HAP-1 (cell line): ENCODE measurements around the gene LCTL.
"Not testable (repeated sequence)": the region's sequence is repeated elsewhere in the genome, so short reads cannot be mapped to it uniquely, and the experiment has no call there.

Experiments used
- DNase-seq, 2 experiments: peaks; one replicate each; pipeline ENCODE4 v3.0.0-alpha.2; 2016 to 2020; ENCODE audit warnings: low spot score in 2 of 2
- H3K27me3 ChIP-seq: fragments of 250-450 bp; sonication (Bioruptor Pico); 2 replicates; pipeline ENCODE4 v1.5.1; 2020; ENCODE audit warnings: low read depth, mild to moderate bottlenecking, moderate library complexity
- H3K36me3 ChIP-seq: fragments of 250-450 bp; sonication (Bioruptor Pico); replicated peaks from 2 replicates; pipeline ENCODE4 v1.5.1; 2020; ENCODE audit warnings: mild to moderate bottlenecking
- H3K4me1 ChIP-seq: fragments of 250-450 bp; sonication (Bioruptor Pico); 2 replicates; pipeline ENCODE4 v1.5.1; 2020; ENCODE audit warnings: mild to moderate bottlenecking
- H3K4me3 ChIP-seq: fragments of 250-450 bp; sonication (Bioruptor Pico); 2 replicates; pipeline ENCODE4 v1.5.1; 2020; ENCODE audit warnings: mild to moderate bottlenecking, moderate library complexity
- H3K9me3 ChIP-seq: fragments of 250-450 bp; sonication (Bioruptor Pico); 2 replicates; pipeline ENCODE4 v1.5.1; 2020; ENCODE audit warnings: mild to moderate bottlenecking, moderate library complexity
- in situ Hi-C: fragments of 300-500 bp; cut with MboI; formaldehyde crosslinking; loops from 3 replicates; pipeline ENCODE4 v1.14.3; 2020; ENCODE audit warnings: low sequenced_read_pairs, inconsistent platforms, mixed read lengths

The LCTL gene

GRCh38 chr15:66515901-66516322, 49.9 kb downstream of the LCTL start:
- Histone ChIP-seq H3K9me3 (no peaks in the 10 kb centered on the region), H3K27me3 (no peaks in the 10 kb centered on the region), H3K4me1 (no peaks in the 10 kb centered on the region), H3K36me3 (peaks cover 75% of the 10 kb centered on the region), H3K4me3 (no peak overlapping the region)
- DNase-seq: no peak
- in situ Hi-C loops: no loop called here

GRCh38 chr15:66514586-66514985, 51.2 kb downstream of the LCTL start:
- Histone ChIP-seq H3K27me3 (no peaks in the 10 kb centered on the region), H3K4me1 (no peaks in the 10 kb centered on the region), H3K36me3 (peaks cover 68% of the 10 kb centered on the region), H3K9me3 (no peaks in the 10 kb centered on the region), H3K4me3 (no peak overlapping the region)
- no peak for DNase-seq
- in situ Hi-C loops: no loop called here

- H3K36me3 ChIP-seq: peaks cover 40% of the 10 kb centered on the region
- no peaks in the 10 kb centered on the region for H3K27me3 ChIP-seq
- H3K9me3 ChIP-seq: no peaks in the 10 kb centered on the region
- 0 out of 2 replicates have a peak, but pooled peaks cover 2% of the 10 kb centered on the region for H3K4me1 ChIP-seq
- in situ Hi-C loops: no loop called here
- no peak overlapping the region for H3K4me3 ChIP-seq
- DNase-seq: no peak
These were observed 57.4 kb downstream of the LCTL start for GRCh38 chr15:66508293-66508883.

- in situ Hi-C loops: no loop called here
- Histone ChIP-seq H3K36me3 (peaks cover 54% of the 10 kb centered on the region), H3K27me3 (no peaks in the 10 kb centered on the region), H3K4me1 (peaks cover 14% of the 10 kb centered on the region), H3K4me3 (peak overlapping the region; percentile 92), H3K9me3 (no peaks in the 10 kb centered on the region)
- DNase-seq: no peak
These were observed 60.0 kb downstream of the LCTL start for GRCh38 chr15:66505818-66506217.

- Histone ChIP-seq H3K36me3 (peaks cover 54% of the 10 kb centered on the region), H3K4me1 (peaks cover 14% of the 10 kb centered on the region), H3K4me3 (peak overlapping the region; percentile 92), H3K9me3 (no peaks in the 10 kb centered on the region), H3K27me3 (no peaks in the 10 kb centered on the region)
- in situ Hi-C loops: no loop called here
- no peak for DNase-seq
These were observed 60.4 kb downstream of the LCTL start for GRCh38 chr15:66505430-66505811.

- peaks cover 14% of the 10 kb centered on the region for H3K4me1 ChIP-seq
- H3K4me3 ChIP-seq: peak within 1 kb of the TSS; percentile 92
- DNase-seq: peak; percentile 87 to 95
- no peaks in the 10 kb centered on the region for H3K9me3 ChIP-seq
- in situ Hi-C loops: no loop called here
- H3K27me3 ChIP-seq: no peaks in the 10 kb centered on the region
- peaks cover 59% of the 10 kb centered on the region for H3K36me3 ChIP-seq
These were observed 61.0 kb downstream of the LCTL start, which contains the start of the genes RPL4 and ZWILCH for GRCh38 chr15:66504563-66505429. TSS of gene RPL4 (minus strand) at chr15:66504855. CDS start at chr15:66504790, 65 bp downstream. TSS of gene ZWILCH (plus strand) at chr15:66505326. CDS start at chr15:66505339, 13 bp downstream.

- Histone ChIP-seq H3K4me1 (peaks cover 14% of the 10 kb centered on the region), H3K36me3 (peaks cover 62% of the 10 kb centered on the region), H3K4me3 (peak overlapping the region; percentile 92), H3K9me3 (no peaks in the 10 kb centered on the region), H3K27me3 (no peaks in the 10 kb centered on the region)
- DNase-seq: no peak
- in situ Hi-C loops: no loop called here
These were observed 61.8 kb downstream of the LCTL start for GRCh38 chr15:66503780-66504562.

- peak overlapping the region; percentile 92 for H3K4me3 ChIP-seq
- H3K27me3 ChIP-seq, in situ Hi-C loops, DNase-seq, H3K9me3 ChIP-seq: not testable (repeated sequence)
- peaks cover 14% of the 10 kb centered on the region for H3K4me1 ChIP-seq
- peaks cover 64% of the 10 kb centered on the region for H3K36me3 ChIP-seq
These were observed 62.7 kb downstream of the LCTL start for GRCh38 chr15:66503041-66503648.

- Histone ChIP-seq H3K9me3 (no peaks in the 10 kb centered on the region), H3K4me3 (peak overlapping the region; percentile 92), H3K4me1 (peaks cover 14% of the 10 kb centered on the region), H3K36me3 (peaks cover 71% of the 10 kb centered on the region), H3K27me3 (no peaks in the 10 kb centered on the region)
- DNase-seq: no peak
- in situ Hi-C loops: no loop called here
These were observed 63.3 kb downstream of the LCTL start for GRCh38 chr15:66502491-66502890.

GRCh38 chr15:66500346-66500745, 65.5 kb downstream of the LCTL start:
- in situ Hi-C loops, H3K4me3 ChIP-seq, H3K9me3 ChIP-seq, H3K27me3 ChIP-seq: not testable (repeated sequence)
- DNase-seq: peak in 1 of 2 experiments; percentile 17
- H3K36me3 ChIP-seq: peaks cover 81% of the 10 kb centered on the region
- H3K4me1 ChIP-seq: peaks cover 16% of the 10 kb centered on the region

- Histone ChIP-seq H3K4me3 (no peak overlapping the region), H3K36me3 (peaks cover 89% of the 10 kb centered on the region), H3K27me3 (no peaks in the 10 kb centered on the region), H3K4me1 (peaks cover 16% of the 10 kb centered on the region), H3K9me3 (no peaks in the 10 kb centered on the region)
- peak; percentile 26 to 71 for DNase-seq
- in situ Hi-C loops: loop anchor here (5.0 kb wide), 1 partner anchor 111 kb away; the partner anchor contains the start of gene MAP2K1
These were observed 67.1 kb downstream of the LCTL start for GRCh38 chr15:66498501-66499386.
